ENCODE results near the gene CEBPB. TPM values are rescaled to one million over a fixed set of nuclear protein-coding genes. Genes with fewer than 3 reads are reported as not detected.

The CEBPB gene
- polyA plus RNA-seq, 1 donor (not counting 4 experiments of a cell fraction or from before 2014, with no cell fraction given), result 15.8 TPM

GRCh38 chr20:50218987-50219435 is 28.4 kb downstream of the CEBPB start:
- no peak overlapping the region for H3K27ac ChIP-seq (ENCODE audit: control insufficient read depth, insufficient read depth, low read length)
- dilution Hi-C loops (cut with MboI; ENCODE audit: extremely low pct_ligation_motif_present, low sequenced_read_pairs), result no loop called here
- TF ChIP-seq CTCF (optimal IDR thresholded peaks at IDR 0.05 in 1 of 3, IDR thresholded peaks at IDR 0.05 in 1 of 3, conservative IDR thresholded peaks at IDR 0.05 in 1 of 3; ENCODE audit: extremely low read depth in 1 of 3, insufficient read depth in 2 of 3, low read length in 3 of 3) (no peak), EZH2 (IDR thresholded peaks at IDR 0.05; ENCODE audit: low read length) (no peak)
- H3K4me1 ChIP-seq (ENCODE audit: control insufficient read depth, extremely low read depth, insufficient read depth, low read length), result no peaks in the 10 kb centered on the region
- no peaks in the 10 kb centered on the region for H3K9me1 ChIP-seq (ENCODE audit: control insufficient read depth, extremely low read depth, insufficient read depth, low read length)
- H3K79me2 ChIP-seq (ENCODE audit: control insufficient read depth, insufficient read depth, low read length), result no peaks in the 10 kb centered on the region
- no peak overlapping the region for H2AFZ ChIP-seq (ENCODE audit: control insufficient read depth, low read length)
- H3K27me3 ChIP-seq (ENCODE audit: control insufficient read depth, extremely low read depth, insufficient read depth, low read length), result peaks cover 5% of the 10 kb centered on the region
- no peaks in the 10 kb centered on the region for H3K9me3 ChIP-seq (ENCODE audit: control insufficient read depth, low read depth, low read length)
- FAIRE-seq (no peak), DNase-seq (ENCODE audit: low read depth, low spot score) (no peak)
- H3K4me3 ChIP-seq (ENCODE audit: control insufficient read depth in 2 of 3, extremely low read depth in 1 of 3, insufficient read depth in 2 of 3, low read depth in 1 of 3, low read length in 3 of 3), result no peak overlapping the region
- H3K4me2 ChIP-seq (ENCODE audit: control insufficient read depth, extremely low read depth, insufficient read depth, low read depth, low read length), result no peak overlapping the region
- H3K9ac ChIP-seq (ENCODE audit: control insufficient read depth, extremely low read depth, insufficient read depth, low read length), result no peak overlapping the region
- no peaks in the 10 kb centered on the region for H4K20me1 ChIP-seq (ENCODE audit: control insufficient read depth, extremely low read depth, insufficient read depth, low read length)
- H3K36me3 ChIP-seq (ENCODE audit: control insufficient read depth in 2 of 2, extremely low read depth in 1 of 2, insufficient read depth in 2 of 2, low read length in 2 of 2), result no peaks in the 10 kb centered on the region

GRCh38 chr20:50219600-50219999 is 29.0 kb downstream of the CEBPB start:
- Histone ChIP-seq H3K79me2 (ENCODE audit: control insufficient read depth, insufficient read depth, low read length) (no peaks in the 10 kb centered on the region), H3K9me3 (ENCODE audit: control insufficient read depth, low read depth, low read length) (no peaks in the 10 kb centered on the region), H3K4me3 (ENCODE audit: control insufficient read depth in 2 of 3, extremely low read depth in 1 of 3, insufficient read depth in 2 of 3, low read depth in 1 of 3, low read length in 3 of 3) (no peak overlapping the region), H3K4me2 (ENCODE audit: control insufficient read depth, extremely low read depth, insufficient read depth, low read depth, low read length) (no peak overlapping the region), H2AFZ (ENCODE audit: control insufficient read depth, low read length) (no peak overlapping the region), H4K20me1 (ENCODE audit: control insufficient read depth, extremely low read depth, insufficient read depth, low read length) (no peaks in the 10 kb centered on the region), H3K9ac (ENCODE audit: control insufficient read depth, extremely low read depth, insufficient read depth, low read length) (no peak overlapping the region), H3K4me1 (ENCODE audit: control insufficient read depth, extremely low read depth, insufficient read depth, low read length) (no peaks in the 10 kb centered on the region), H3K9me1 (ENCODE audit: control insufficient read depth, extremely low read depth, insufficient read depth, low read length) (no peaks in the 10 kb centered on the region), H3K27me3 (ENCODE audit: control insufficient read depth, extremely low read depth, insufficient read depth, low read length) (peaks cover 5% of the 10 kb centered on the region), H3K36me3 (ENCODE audit: control insufficient read depth in 2 of 2, extremely low read depth in 1 of 2, insufficient read depth in 2 of 2, low read length in 2 of 2) (no peaks in the 10 kb centered on the region), H3K27ac (ENCODE audit: control insufficient read depth, insufficient read depth, low read length) (no peak overlapping the region)
- dilution Hi-C loops (cut with MboI; ENCODE audit: extremely low pct_ligation_motif_present, low sequenced_read_pairs), result no loop called here
- TF ChIP-seq CTCF (optimal IDR thresholded peaks at IDR 0.05 in 1 of 3, IDR thresholded peaks at IDR 0.05 in 1 of 3, conservative IDR thresholded peaks at IDR 0.05 in 1 of 3; ENCODE audit: extremely low read depth in 1 of 3, insufficient read depth in 2 of 3, low read length in 3 of 3) (no peak), EZH2 (IDR thresholded peaks at IDR 0.05; ENCODE audit: low read length) (no peak)
- DNase-seq (ENCODE audit: low read depth, low spot score) (no peak), FAIRE-seq (no peak)
